Measurements from ENCODE around the gene COX19. TPM values are rescaled to one million over a fixed set of nuclear protein-coding genes. Genes with fewer than 3 reads are reported as not detected.

Gene COX19
- total RNA-seq, 4 donors from 2014 or later: 8.6 to 30.2 (median 16.9) TPM

GRCh38 chr7:949021-949934, 26.1 kb downstream of the COX19 start:
- Histone ChIP-seq H3K4me3 (no peak overlapping the region), H3K4me1 (peaks cover 6 to 48% (median 32%) of the 10 kb centered on the region in 4 donors), H3K27ac (no peak overlapping the region), H3K27me3 (no peaks in the 10 kb centered on the region), H3K36me3 (no peaks in the 10 kb centered on the region), H3K9me3 (no peaks in the 10 kb centered on the region)
- no peak for TF ChIP-seq POLR2AphosphoS5 (IDR thresholded peaks at IDR 0.05)
- intact Hi-C loops (cut with DNase I; ENCODE audit: low total_unique reads) (no loop called here), in situ Hi-C loops (cut with MboI; ENCODE audit: low pct_ligation_motif_present in 1 of 4, low pct_unique_long_range_greater_than_20kb in 1 of 4, low sequenced_read_pairs in 3 of 4) (no loop called here)
- WGBS, 2 donors (ENCODE audit: low coverage in 1 of 2): 84% methylated on average over 22 of the region's 28 CpGs; no CpG with 5 or more reads in 1 of the 2 donors
- DNase-seq: peak; percentile 38

DNA sequence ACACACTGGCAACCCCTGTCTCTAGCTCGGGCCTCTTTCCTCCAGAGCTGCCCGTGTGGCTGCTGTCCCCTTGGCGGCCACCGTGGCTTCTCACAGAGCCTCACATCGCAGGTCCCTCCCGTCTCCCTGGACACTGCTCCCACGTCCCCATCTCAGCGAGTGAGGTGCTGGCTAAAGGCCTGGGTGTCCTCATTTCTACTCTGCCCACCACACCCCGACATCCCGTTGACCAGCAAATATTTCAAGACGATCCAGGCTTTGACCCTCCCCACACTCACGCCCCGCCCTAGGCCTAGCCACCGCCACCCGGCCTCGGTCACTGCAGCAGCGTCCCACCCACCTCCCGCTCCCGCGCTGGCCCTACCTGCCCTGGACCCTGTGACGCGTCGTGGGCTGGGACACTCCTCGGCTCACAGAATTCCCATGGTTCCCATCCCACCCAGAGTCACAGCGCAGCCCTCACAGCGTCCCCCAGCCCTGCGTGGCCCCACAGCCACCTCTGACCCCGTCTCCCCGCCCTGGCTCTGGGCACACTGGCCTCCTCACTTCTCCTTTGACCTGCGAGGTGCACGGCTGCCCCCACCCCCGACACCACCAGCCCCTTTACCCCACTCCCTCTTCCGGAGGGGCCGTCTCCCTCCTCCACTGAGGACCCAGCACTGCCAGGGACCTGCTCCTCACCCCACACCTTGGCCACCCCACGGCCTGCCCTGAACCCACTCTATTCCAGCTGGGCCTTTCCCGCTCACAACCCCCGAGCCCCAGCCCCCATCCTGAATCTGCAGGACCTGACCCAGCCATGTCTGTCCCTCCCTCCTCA, 27.7 kb downstream of the COX19 start:
- in situ Hi-C loops (cut with MboI; ENCODE audit: low pct_ligation_motif_present in 1 of 4, low pct_unique_long_range_greater_than_20kb in 1 of 4, low sequenced_read_pairs in 3 of 4) (no loop called here), intact Hi-C loops (cut with DNase I; ENCODE audit: low total_unique reads) (no loop called here)
- H3K9me3 ChIP-seq: no peaks in the 10 kb centered on the region
- peaks cover 4 to 36% (median 20%) of the 10 kb centered on the region in 4 donors for H3K4me1 ChIP-seq
- no peak overlapping the region for H3K4me3 ChIP-seq
- TF ChIP-seq, protein P1, sequence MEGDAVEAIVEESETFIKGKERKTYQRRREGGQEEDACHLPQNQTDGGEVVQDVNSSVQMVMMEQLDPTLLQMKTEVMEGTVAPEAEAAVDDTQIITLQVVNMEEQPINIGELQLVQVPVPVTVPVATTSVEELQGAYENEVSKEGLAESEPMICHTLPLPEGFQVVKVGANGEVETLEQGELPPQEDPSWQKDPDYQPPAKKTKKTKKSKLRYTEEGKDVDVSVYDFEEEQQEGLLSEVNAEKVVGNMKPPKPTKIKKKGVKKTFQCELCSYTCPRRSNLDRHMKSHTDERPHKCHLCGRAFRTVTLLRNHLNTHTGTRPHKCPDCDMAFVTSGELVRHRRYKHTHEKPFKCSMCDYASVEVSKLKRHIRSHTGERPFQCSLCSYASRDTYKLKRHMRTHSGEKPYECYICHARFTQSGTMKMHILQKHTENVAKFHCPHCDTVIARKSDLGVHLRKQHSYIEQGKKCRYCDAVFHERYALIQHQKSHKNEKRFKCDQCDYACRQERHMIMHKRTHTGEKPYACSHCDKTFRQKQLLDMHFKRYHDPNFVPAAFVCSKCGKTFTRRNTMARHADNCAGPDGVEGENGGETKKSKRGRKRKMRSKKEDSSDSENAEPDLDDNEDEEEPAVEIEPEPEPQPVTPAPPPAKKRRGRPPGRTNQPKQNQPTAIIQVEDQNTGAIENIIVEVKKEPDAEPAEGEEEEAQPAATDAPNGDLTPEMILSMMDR (IDR thresholded peaks at IDR 0.05): no peak
- TF ChIP-seq EP300 (IDR thresholded peaks at IDR 0.05; ENCODE audit: low read depth): no peak
- TF ChIP-seq POLR2A (IDR thresholded peaks at IDR 0.05): no peak
- no peak for TF ChIP-seq POLR2AphosphoS5 (IDR thresholded peaks at IDR 0.05)
- no peaks in the 10 kb centered on the region for H3K36me3 ChIP-seq
- peak overlapping the region in 3 of 4 donors; percentile 88 to 94 (median 89) for H3K27ac ChIP-seq
- WGBS, 2 donors (ENCODE audit: low coverage in 1 of 2): 74 to 89% methylated on average over 11 to 37 of the region's 37 CpGs
- H3K27me3 ChIP-seq: no peaks in the 10 kb centered on the region
- peak; percentile 14 for DNase-seq

DNA sequence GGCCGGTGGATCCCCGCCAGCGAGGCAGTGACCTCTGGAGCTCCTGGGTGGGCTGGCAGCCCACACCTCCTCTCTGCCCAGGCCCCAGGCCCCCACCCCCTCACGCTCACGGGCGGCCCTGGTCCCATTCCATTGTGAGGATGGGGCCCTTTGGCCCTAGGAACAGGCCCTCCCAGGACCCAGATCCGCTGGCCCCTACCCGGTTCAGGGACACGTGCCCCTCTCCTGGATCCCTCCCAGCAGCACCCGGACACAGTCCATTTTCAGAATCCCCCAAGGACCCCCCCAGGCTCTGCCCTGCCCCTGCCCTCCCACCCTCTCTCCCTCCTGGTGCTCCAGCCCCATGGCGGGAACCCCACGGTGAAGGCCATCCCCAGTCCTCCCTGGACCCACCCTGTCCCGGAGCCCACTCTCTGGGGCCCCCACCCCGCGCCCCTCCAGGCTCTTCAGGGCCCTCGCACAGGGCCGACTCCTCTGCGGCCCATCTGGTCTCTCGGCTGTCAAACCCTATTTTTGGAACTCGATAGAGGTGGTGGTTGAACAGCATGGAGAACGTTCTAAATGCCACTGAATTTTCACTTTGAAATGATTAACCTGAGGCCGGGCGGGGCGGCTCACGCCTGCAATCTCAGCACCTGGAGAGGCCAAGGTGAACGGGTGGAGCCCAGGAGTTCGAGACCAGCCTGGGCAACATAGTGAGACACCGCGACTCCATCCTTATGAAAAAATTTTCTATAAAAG, 28.9 kb downstream of the COX19 start:
- no peak for TF ChIP-seq POLR2A (IDR thresholded peaks at IDR 0.05)
- no peak for TF ChIP-seq EP300 (IDR thresholded peaks at IDR 0.05; ENCODE audit: low read depth)
- TF ChIP-seq POLR2AphosphoS5 (IDR thresholded peaks at IDR 0.05): peak in 1 of 3 donors; percentile 51
- DNase-seq: peak; percentile 81
- Histone ChIP-seq H3K27me3 (no peaks in the 10 kb centered on the region), H3K9me3 (no peaks in the 10 kb centered on the region), H3K36me3 (no peaks in the 10 kb centered on the region), H3K4me1 (peaks cover 0 to 32% (median 15%) of the 10 kb centered on the region in 4 donors), H3K4me3 (peak overlapping the region in 2 of 4 donors; percentile 7 to 21), H3K27ac (peak overlapping the region; percentile 88 to 94 (median 90))
- 46 to 60% methylated on average over 2 to 29 of the region's 29 CpGs for WGBS, 2 donors (ENCODE audit: low coverage in 1 of 2)
- intact Hi-C loops (cut with DNase I; ENCODE audit: low total_unique reads): no loop called here
- in situ Hi-C loops (cut with MboI; ENCODE audit: low pct_ligation_motif_present in 1 of 4, low pct_unique_long_range_greater_than_20kb in 1 of 4, low sequenced_read_pairs in 3 of 4): no loop called here

DNA sequence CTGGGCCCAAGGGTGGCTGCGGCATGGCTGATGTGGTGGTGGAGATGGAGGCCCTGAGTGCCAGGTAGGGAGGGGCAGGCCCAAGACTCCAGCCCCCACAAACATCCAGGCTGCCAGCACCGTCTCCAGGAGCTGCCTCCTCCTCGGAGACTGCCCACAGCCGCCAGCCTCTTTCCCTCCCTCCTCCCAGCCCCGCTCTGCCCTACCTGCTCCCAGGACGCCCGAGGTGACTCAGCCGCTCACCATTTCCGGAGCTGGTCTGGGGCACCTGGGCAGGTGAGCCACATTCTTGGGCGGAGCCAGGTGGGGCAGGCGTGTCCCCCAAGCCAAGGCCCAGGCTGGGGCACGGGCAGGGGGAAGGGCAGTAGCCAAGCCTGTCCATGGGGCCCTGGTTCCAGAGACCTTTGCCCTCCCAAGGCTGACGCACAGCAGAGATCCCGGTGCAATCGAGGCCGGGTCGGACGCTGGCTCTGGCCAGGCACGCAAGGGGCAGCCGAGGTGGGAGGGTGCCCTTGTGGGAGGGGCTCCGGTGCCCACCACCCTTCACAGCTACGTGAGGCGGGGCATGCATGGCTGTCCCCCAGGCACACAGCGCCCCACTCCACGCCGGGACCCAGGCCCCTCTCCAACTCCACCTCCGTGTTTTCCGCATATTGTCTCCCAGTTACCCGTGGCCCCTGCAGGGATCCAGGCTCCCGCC, 29.6 kb downstream of the COX19 start:
- Histone ChIP-seq H3K36me3 (no peaks in the 10 kb centered on the region), H3K4me3 (peak overlapping the region in 3 of 4 donors; percentile 11 to 35 (median 33))
- 58% methylated on average over 22 of the region's 30 CpGs; no CpG with 5 or more reads in 1 of the 2 donors for WGBS, 2 donors (ENCODE audit: low coverage in 1 of 2)

More for the DNA sequence above, 29.6 kb downstream of the COX19 start:
- TF ChIP-seq, protein P1 (IDR thresholded peaks at IDR 0.05): no peak
- TF ChIP-seq POLR2A (IDR thresholded peaks at IDR 0.05) (peak; percentile 97), EP300 (IDR thresholded peaks at IDR 0.05; ENCODE audit: low read depth) (peak; percentile 39), POLR2AphosphoS5 (IDR thresholded peaks at IDR 0.05) (peak; percentile 83 to 94 (median 88))
- no peaks in the 10 kb centered on the region for H3K27me3 ChIP-seq
- DNase-seq: peak; percentile 96
- intact Hi-C loops (cut with DNase I; ENCODE audit: low total_unique reads): no loop called here
- in situ Hi-C loops (cut with MboI; ENCODE audit: low pct_ligation_motif_present in 1 of 4, low pct_unique_long_range_greater_than_20kb in 1 of 4, low sequenced_read_pairs in 3 of 4): no loop called here
- H3K4me1 ChIP-seq: peaks cover 0 to 32% (median 15%) of the 10 kb centered on the region in 4 donors
- no peaks in the 10 kb centered on the region for H3K9me3 ChIP-seq
- H3K27ac ChIP-seq: peak overlapping the region; percentile 88 to 94 (median 90)
